ENCODE measurements around the gene PAK6. TPM values are rescaled to one million over a fixed set of nuclear protein-coding genes. Genes with fewer than 3 reads are reported as not detected.

PAK6 gene
- total RNA-seq, 1 donor from 2014 or later = 0.40 TPM

- Mint-ChIP-seq H3K4me1 (peaks cover 26% of the 10 kb centered on the region), H3K27me3 (peaks cover 2% of the 10 kb centered on the region), H3K36me3 (ENCODE audit: low read depth) (no peaks in the 10 kb centered on the region), H3K4me3 (no peak overlapping the region), H3K9me3 (no peaks in the 10 kb centered on the region), H3K27ac (no peak overlapping the region)
- POLR2A ChIA-PET = interaction anchor here (1.1 to 3.1 kb wide), 3 partner anchors 58 to 228 kb away, joined by 7 to 16 read pairs (median 8); no protein-coding TSS in a partner anchor
- intact Hi-C loops (cut with micrococcal nuclease) = no loop called here
- TF ChIP-seq, protein P1, sequence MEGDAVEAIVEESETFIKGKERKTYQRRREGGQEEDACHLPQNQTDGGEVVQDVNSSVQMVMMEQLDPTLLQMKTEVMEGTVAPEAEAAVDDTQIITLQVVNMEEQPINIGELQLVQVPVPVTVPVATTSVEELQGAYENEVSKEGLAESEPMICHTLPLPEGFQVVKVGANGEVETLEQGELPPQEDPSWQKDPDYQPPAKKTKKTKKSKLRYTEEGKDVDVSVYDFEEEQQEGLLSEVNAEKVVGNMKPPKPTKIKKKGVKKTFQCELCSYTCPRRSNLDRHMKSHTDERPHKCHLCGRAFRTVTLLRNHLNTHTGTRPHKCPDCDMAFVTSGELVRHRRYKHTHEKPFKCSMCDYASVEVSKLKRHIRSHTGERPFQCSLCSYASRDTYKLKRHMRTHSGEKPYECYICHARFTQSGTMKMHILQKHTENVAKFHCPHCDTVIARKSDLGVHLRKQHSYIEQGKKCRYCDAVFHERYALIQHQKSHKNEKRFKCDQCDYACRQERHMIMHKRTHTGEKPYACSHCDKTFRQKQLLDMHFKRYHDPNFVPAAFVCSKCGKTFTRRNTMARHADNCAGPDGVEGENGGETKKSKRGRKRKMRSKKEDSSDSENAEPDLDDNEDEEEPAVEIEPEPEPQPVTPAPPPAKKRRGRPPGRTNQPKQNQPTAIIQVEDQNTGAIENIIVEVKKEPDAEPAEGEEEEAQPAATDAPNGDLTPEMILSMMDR (IDR thresholded peaks at IDR 0.05) = no peak
- no peak for ATAC-seq (ENCODE audit: low read depth)
- CTCF ChIA-PET = interaction anchor here (0.9 to 11.8 kb wide), 14 partner anchors 10 to 490 kb away, joined by 3 to 228 read pairs (median 10); partner anchors contain the start of gene PLCB2
- DNase-seq = no peak
Measured at GRCh38 chr15:40275523-40275922, 36.7 kb downstream of the PAK6 start.

DNA sequence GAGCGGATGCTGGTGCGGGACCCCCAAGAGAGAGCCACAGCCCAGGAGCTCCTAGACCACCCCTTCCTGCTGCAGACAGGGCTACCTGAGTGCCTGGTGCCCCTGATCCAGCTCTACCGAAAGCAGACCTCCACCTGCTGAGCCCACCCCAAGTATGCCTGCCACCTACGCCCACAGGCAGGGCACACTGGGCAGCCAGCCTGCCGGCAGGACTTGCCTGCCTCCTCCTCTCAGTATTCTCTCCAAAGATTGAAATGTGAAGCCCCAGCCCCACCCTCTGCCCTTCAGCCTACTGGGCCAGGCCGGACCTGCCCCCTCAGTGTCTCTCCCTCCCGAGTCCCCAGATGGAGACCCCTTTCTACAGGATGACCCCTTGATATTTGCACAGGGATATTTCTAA lies 37.1 kb downstream of the PAK6 start:
- DNase-seq = no peak
- ChIA-PET CTCF (interaction anchor here (1.3 to 11.8 kb wide), 8 partner anchors 34 to 388 kb away, joined by 3 to 228 read pairs (median 16); no protein-coding TSS in a partner anchor), POLR2A (interaction anchor here (0.9 to 2.4 kb wide), 2 partner anchors 32 to 169 kb away, joined by 3 to 8 read pairs; partner anchors contain the start of gene PLCB2)
- intact Hi-C loops (cut with micrococcal nuclease) = no loop called here
- peaks cover 27% of the 10 kb centered on the region for H3K4me1 Mint-ChIP-seq
- peaks cover 5% of the 10 kb centered on the region for H3K27me3 Mint-ChIP-seq
- no peaks in the 10 kb centered on the region for H3K9me3 Mint-ChIP-seq
- TF ChIP-seq, protein P1 (IDR thresholded peaks at IDR 0.05) = no peak
- no peak for ATAC-seq (ENCODE audit: low read depth)
- H3K36me3 Mint-ChIP-seq (ENCODE audit: low read depth) = no peaks in the 10 kb centered on the region
- no peak overlapping the region for H3K27ac Mint-ChIP-seq
- no peak overlapping the region for H3K4me3 Mint-ChIP-seq

- DNase-seq (no peak), ATAC-seq (ENCODE audit: low read depth) (no peak)
- Mint-ChIP-seq H3K4me3 (no peak overlapping the region), H3K36me3 (ENCODE audit: low read depth) (no peaks in the 10 kb centered on the region), H3K4me1 (peaks cover 27% of the 10 kb centered on the region), H3K27ac (no peak overlapping the region), H3K9me3 (no peaks in the 10 kb centered on the region), H3K27me3 (peaks cover 5% of the 10 kb centered on the region)
- intact Hi-C loops (cut with micrococcal nuclease) = no loop called here
- TF ChIP-seq, protein P1 (IDR thresholded peaks at IDR 0.05) = no peak
- CTCF ChIA-PET = interaction anchor here (0.9 to 11.8 kb wide), 6 partner anchors 33 to 389 kb away, joined by 3 to 228 read pairs (median 118); partner anchors contain the start of gene PLCB2
- POLR2A ChIA-PET = interaction anchor here (0.9 kb wide), 1 partner anchor 31 kb away, joined by 3 read pairs; the partner anchor contains the start of gene PLCB2
Measured at GRCh38 chr15:40276927-40277326, 38.1 kb downstream of the PAK6 start.

DNA sequence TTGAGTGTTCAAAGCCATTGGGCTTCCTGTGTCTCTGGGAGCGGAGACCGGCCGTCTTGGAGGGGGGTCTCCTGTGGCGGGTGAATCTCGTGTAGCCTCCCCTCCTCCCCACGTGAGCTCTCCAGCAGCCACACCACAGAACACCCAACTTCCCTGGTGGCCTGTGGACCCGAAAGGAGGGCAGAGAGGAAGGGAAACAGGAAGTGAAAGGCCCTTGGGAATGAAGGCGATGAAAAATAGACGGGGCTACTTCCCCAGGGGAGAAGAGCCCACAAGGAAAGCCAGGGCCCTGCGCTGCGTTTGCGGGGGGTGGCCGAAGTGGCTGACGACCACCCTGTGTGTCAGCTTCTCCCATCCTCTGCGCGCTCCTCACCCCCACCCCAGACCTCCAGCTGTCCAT lies 38.6 kb downstream of the PAK6 start:
- TF ChIP-seq, protein P1 (IDR thresholded peaks at IDR 0.05) = no peak
- POLR2A ChIA-PET = interaction anchor here (0.7 kb wide), 2 partner anchors 11 to 495 kb away, joined by 3 read pairs; partner anchors contain the start of gene FSIP1
- H3K27ac Mint-ChIP-seq = no peak overlapping the region
- CTCF ChIA-PET = interaction anchor here (0.9 to 11.8 kb wide), 8 partner anchors 32 to 390 kb away, joined by 3 to 228 read pairs (median 64); partner anchors contain the start of genes INAFM2 and PLCB2
- peak overlapping the region; percentile 44 for H3K4me3 Mint-ChIP-seq
- H3K4me1 Mint-ChIP-seq = peaks cover 27% of the 10 kb centered on the region
- no peak for ATAC-seq (ENCODE audit: low read depth)
- no peak for DNase-seq
- H3K27me3 Mint-ChIP-seq = peaks cover 5% of the 10 kb centered on the region
- H3K36me3 Mint-ChIP-seq (ENCODE audit: low read depth) = no peaks in the 10 kb centered on the region
- no peaks in the 10 kb centered on the region for H3K9me3 Mint-ChIP-seq
- intact Hi-C loops (cut with micrococcal nuclease) = no loop called here

DNA sequence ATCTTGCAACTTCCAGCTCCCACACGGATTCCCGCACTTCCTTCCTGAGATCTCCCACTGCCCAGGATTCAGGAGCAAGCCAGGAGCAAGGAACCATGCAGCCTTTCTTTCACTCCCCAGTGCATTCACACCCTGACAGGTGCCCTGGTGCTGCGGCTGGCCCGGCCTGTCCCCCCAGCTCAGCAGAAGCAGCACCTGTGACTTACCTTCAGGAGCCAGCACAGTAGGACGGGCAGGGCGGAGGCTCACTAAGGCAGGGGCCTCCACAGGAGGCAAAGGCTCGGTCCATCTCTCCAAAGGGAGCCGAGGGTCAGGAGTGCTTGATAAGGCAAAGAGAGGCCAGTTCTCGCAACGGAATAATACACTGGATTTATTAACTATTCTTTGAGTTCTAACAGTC lies 39.2 kb downstream of the PAK6 start:
- Mint-ChIP-seq H3K4me3 (no peak overlapping the region), H3K4me1 (peaks cover 28% of the 10 kb centered on the region), H3K27me3 (peaks cover 5% of the 10 kb centered on the region), H3K9me3 (no peaks in the 10 kb centered on the region), H3K36me3 (ENCODE audit: low read depth) (no peaks in the 10 kb centered on the region), H3K27ac (no peak overlapping the region)
- intact Hi-C loops (cut with micrococcal nuclease) = no loop called here
- CTCF ChIA-PET = interaction anchor here (0.9 to 11.8 kb wide), 10 partner anchors 32 to 490 kb away, joined by 3 to 228 read pairs (median 26); partner anchors contain the start of genes INAFM2 and PLCB2
- ATAC-seq (ENCODE audit: low read depth) (no peak), DNase-seq (no peak)
- TF ChIP-seq, protein P1 (IDR thresholded peaks at IDR 0.05) = no peak
- POLR2A ChIA-PET = interaction anchor here (0.7 kb wide), 2 partner anchors 11 to 496 kb away, joined by 3 read pairs; partner anchors contain the start of gene FSIP1

Measured in activated B cell treated with CpG ODN at 0.5 μM for 24 hours (primary cell).